22Rv1 (cell line): ENCODE results near the gene FAM53C.

Source experiments
- CTCF ChIP-seq: fragments of 450-650 bp; IDR thresholded peaks from 2 replicates; pipeline ENCODE4 v1.5.1; 2017; ENCODE audit warnings: mild to moderate bottlenecking
- ZFX ChIP-seq: fragments of 450-650 bp; IDR thresholded peaks from 2 replicates; pipeline ENCODE4 v1.6.1; 2017; ENCODE audit warnings: antibody characterized with exemption, borderline replicate concordance

GRCh38 chr5:138316355-138316754, 21.7 kb upstream of the FAM53C start:
- TF ChIP-seq CTCF (no peak), ZFX (no peak)
